Trophoblast cell (in vitro differentiated cells and primary cell): ENCODE data around the gene WDR36.
A peak's percentile ranks its signal among the peaks of the same experiment; 100 is the strongest.

Experiments
- DNase-seq, 2 donors: peaks; one replicate each; pipeline ENCODE4 v3.0.0-alpha.2; 2016
- H2AFZ ChIP-seq: 2 replicates; pipeline ENCODE4 v1.6.1; 2013; ENCODE audit warnings: low read length, moderate library complexity, mild to moderate bottlenecking; ENCODE audit not compliant: insufficient read depth, poor library complexity
- H2AK5ac ChIP-seq: 2 replicates; pipeline ENCODE4 v1.6.1; 2013; ENCODE audit warnings: mild to moderate bottlenecking, low read length
- H2BK120ac ChIP-seq: 2 replicates; pipeline ENCODE4 v1.6.1; 2013; ENCODE audit warnings: low read length, mild to moderate bottlenecking, moderate library complexity; ENCODE audit not compliant: insufficient read depth, poor library complexity
- H2BK12ac ChIP-seq: 2 replicates; pipeline ENCODE4 v1.6.1; 2013; ENCODE audit warnings: mild to moderate bottlenecking, low read length, moderate library complexity
- H2BK5ac ChIP-seq: 2 replicates; pipeline ENCODE4 v1.6.1; 2013; ENCODE audit warnings: low read length, low read depth, moderate library complexity, mild to moderate bottlenecking; ENCODE audit not compliant: poor library complexity
- H3K14ac ChIP-seq: 2 replicates; pipeline ENCODE4 v1.6.1; 2013; ENCODE audit warnings: mild to moderate bottlenecking, low read length
- H3K18ac ChIP-seq: 2 replicates; pipeline ENCODE4 v1.6.1; 2013; ENCODE audit warnings: mild to moderate bottlenecking, low read length
- H3K23ac ChIP-seq: 2 replicates; pipeline ENCODE4 v1.6.1; 2013; ENCODE audit warnings: low read length
- H3K27ac ChIP-seq: 2 replicates; pipeline ENCODE4 v1.5.1; 2013; ENCODE audit warnings: low read depth, mild to moderate bottlenecking, inconsistent platforms, low read length, moderate library complexity
- H3K27me3 ChIP-seq: 2 replicates; pipeline ENCODE4 v1.6.1; 2013; ENCODE audit warnings: inconsistent platforms, mild to moderate bottlenecking, low read length, moderate library complexity; ENCODE audit not compliant: insufficient read depth
- H3K36me3 ChIP-seq, 2 experiments: 1 replicate in 1 of 2; 2 replicates in 1 of 2; pipeline ENCODE4 v1.6.1; 2013; ENCODE audit warnings: low read length in 2 of 2, mild to moderate bottlenecking in 2 of 2, moderate library complexity in 1 of 2; ENCODE audit not compliant: insufficient read depth in 2 of 2, control insufficient read depth in 1 of 2
- H3K4ac ChIP-seq: 2 replicates; pipeline ENCODE4 v1.6.1; 2013; ENCODE audit warnings: low read depth, mild to moderate bottlenecking, low read length, moderate library complexity
- H3K4me1 ChIP-seq, 2 experiments: 1 replicate in 1 of 2; 2 replicates in 1 of 2; pipeline ENCODE4 v1.6.1; 2013; ENCODE audit warnings: low read length in 2 of 2, mild to moderate bottlenecking in 2 of 2, moderate library complexity in 1 of 2; ENCODE audit not compliant: insufficient read depth in 2 of 2, control insufficient read depth in 1 of 2
- H3K4me2 ChIP-seq: 2 replicates; pipeline ENCODE4 v1.6.1; 2013; ENCODE audit warnings: inconsistent platforms, mild to moderate bottlenecking, low read length, moderate library complexity
- H3K4me3 ChIP-seq: 2 replicates; pipeline ENCODE4 v1.5.1; 2013; ENCODE audit warnings: mild to moderate bottlenecking, low read depth, low read length, inconsistent platforms
- H3K79me1 ChIP-seq: one replicate; pipeline ENCODE4 v1.6.1; 2013; ENCODE audit warnings: low read length
- H3K79me2 ChIP-seq: 2 replicates; pipeline ENCODE4 v1.6.1; 2013; ENCODE audit warnings: low read length, mild to moderate bottlenecking; ENCODE audit not compliant: control insufficient read depth, insufficient read depth, poor library complexity
- H3K9ac ChIP-seq: 2 replicates; pipeline ENCODE4 v1.6.1; 2013; ENCODE audit warnings: mild to moderate bottlenecking, low read length
- H3K9me3 ChIP-seq: 2 replicates; pipeline ENCODE4 v1.6.1; 2013; ENCODE audit warnings: low read depth, mild to moderate bottlenecking, control low read depth, inconsistent platforms, low read length; ENCODE audit not compliant: insufficient read depth
- H4K12ac ChIP-seq: 2 replicates; pipeline ENCODE4 v1.6.1; 2013; ENCODE audit warnings: low read depth, mild to moderate bottlenecking, low read length, moderate library complexity
- H4K8ac ChIP-seq: 2 replicates; pipeline ENCODE4 v1.6.1; 2013; ENCODE audit warnings: low read depth, mild to moderate bottlenecking, low read length, moderate library complexity
- H4K91ac ChIP-seq: one replicate; pipeline ENCODE4 v1.6.1; 2013; ENCODE audit warnings: low read depth, mild to moderate bottlenecking, low read length, moderate library complexity
- WGBS: extraction: QIAGEN DNeasy Blood & Tissue Kit; methylation state at CpG from one replicate; pipeline ENCODE4 v1.1.7; 2013; ENCODE audit warnings: missing lambda C conversion rate; ENCODE audit not compliant: insufficient read length, insufficient coverage; ENCODE audit errors: extremely low coverage; 5-methylcytosine and 5-hydroxymethylcytosine counted together

Gene WDR36

GRCh38 chr5:111061618-111062017 lies 30.5 kb upstream of the WDR36 start:
- no peak overlapping the region for H4K8ac ChIP-seq
- no peak overlapping the region for H3K14ac ChIP-seq
- no peak overlapping the region for H2BK12ac ChIP-seq
- no peak overlapping the region for H2BK120ac ChIP-seq
- H3K36me3 ChIP-seq: no peaks in the 10 kb centered on the region
- H2AK5ac ChIP-seq: no peak overlapping the region
- no peaks in the 10 kb centered on the region for H3K79me1 ChIP-seq
- no peaks in the 10 kb centered on the region for H3K4me1 ChIP-seq
- no peak for DNase-seq
- H2AFZ ChIP-seq: no peak overlapping the region
- H3K9ac ChIP-seq: no peak overlapping the region
- no peak overlapping the region for H3K4me2 ChIP-seq
- H3K18ac ChIP-seq: no peak overlapping the region
- no peak overlapping the region for H3K27ac ChIP-seq
- no peak overlapping the region for H3K4ac ChIP-seq
- H3K4me3 ChIP-seq: no peak overlapping the region
- no peaks in the 10 kb centered on the region for H3K79me2 ChIP-seq
- no peak overlapping the region for H4K91ac ChIP-seq
- H2BK5ac ChIP-seq: no peak overlapping the region
- no peak overlapping the region for H4K12ac ChIP-seq
- H3K9me3 ChIP-seq: no peaks in the 10 kb centered on the region
- H3K27me3 ChIP-seq: no peaks in the 10 kb centered on the region
- no peak overlapping the region for H3K23ac ChIP-seq

DNA sequence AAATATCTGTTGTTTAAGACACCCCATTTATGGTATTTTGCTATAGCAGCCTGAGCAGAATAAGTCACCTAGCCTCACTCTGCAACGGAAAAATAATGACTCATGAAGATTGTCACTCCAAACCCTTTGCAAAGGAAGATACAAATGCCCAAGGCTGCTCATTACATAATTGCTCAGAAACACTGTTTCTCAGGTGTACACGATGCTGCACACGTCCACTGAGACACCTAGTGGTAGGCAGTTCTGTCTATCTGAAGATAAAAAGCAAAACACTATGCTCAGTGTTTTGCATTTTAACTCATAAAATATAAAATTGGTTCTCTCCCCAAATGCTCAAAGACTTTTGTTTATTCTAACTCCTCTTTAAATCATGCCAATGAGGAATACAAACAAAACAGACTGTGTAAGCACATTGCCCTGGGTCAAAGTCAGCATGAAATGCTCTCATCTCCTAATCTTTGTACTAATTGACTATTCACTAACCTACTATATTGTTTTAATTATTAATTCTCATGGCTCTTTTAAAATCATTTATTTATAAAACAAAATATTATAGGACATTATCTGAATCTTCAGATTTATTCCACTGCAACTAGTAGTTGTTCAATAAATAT lies 28.3 kb upstream of the WDR36 start:
- Histone ChIP-seq H2AK5ac (no peak overlapping the region), H4K91ac (no peak overlapping the region), H3K9me3 (no peaks in the 10 kb centered on the region), H3K9ac (no peak overlapping the region), H3K14ac (no peak overlapping the region), H3K27me3 (no peaks in the 10 kb centered on the region), H2BK12ac (no peak overlapping the region), H3K23ac (no peak overlapping the region), H2AFZ (no peak overlapping the region), H3K27ac (no peak overlapping the region), H2BK5ac (no peak overlapping the region), H4K12ac (no peak overlapping the region), H3K4ac (no peak overlapping the region), H3K18ac (no peak overlapping the region), H3K4me2 (no peak overlapping the region), H3K4me1 (no peaks in the 10 kb centered on the region), H3K36me3 (no peaks in the 10 kb centered on the region), H2BK120ac (no peak overlapping the region), H3K4me3 (no peak overlapping the region), H3K79me2 (no peaks in the 10 kb centered on the region), H4K8ac (no peak overlapping the region), H3K79me1 (no peaks in the 10 kb centered on the region)
- DNase-seq: peak; percentile 47 to 85
- WGBS: no CpG with 5 or more reads among the region's 3 CpGs

GRCh38 chr5:111066261-111066938 lies 25.7 kb upstream of the WDR36 start:
- Histone ChIP-seq H3K14ac (no peak overlapping the region), H2BK5ac (no peak overlapping the region), H3K18ac (no peak overlapping the region), H2BK120ac (no peak overlapping the region), H4K91ac (no peak overlapping the region), H3K4ac (no peak overlapping the region), H3K79me1 (no peaks in the 10 kb centered on the region), H3K4me1 (peaks cover 0 to 3% of the 10 kb centered on the region in 2 experiments), H4K12ac (no peak overlapping the region), H3K79me2 (no peaks in the 10 kb centered on the region), H3K9me3 (no peaks in the 10 kb centered on the region), H2AK5ac (no peak overlapping the region), H3K27ac (no peak overlapping the region), H2BK12ac (no peak overlapping the region), H4K8ac (no peak overlapping the region), H3K27me3 (peaks cover 10% of the 10 kb centered on the region), H2AFZ (no peak overlapping the region), H3K23ac (no peak overlapping the region), H3K9ac (no peak overlapping the region), H3K4me2 (no peak overlapping the region), H3K36me3 (no peaks in the 10 kb centered on the region), H3K4me3 (no peak overlapping the region)
- peak in 1 of 2 donors; percentile 57 for DNase-seq
- no CpG with 5 or more reads among the region's 2 CpGs for WGBS

DNA sequence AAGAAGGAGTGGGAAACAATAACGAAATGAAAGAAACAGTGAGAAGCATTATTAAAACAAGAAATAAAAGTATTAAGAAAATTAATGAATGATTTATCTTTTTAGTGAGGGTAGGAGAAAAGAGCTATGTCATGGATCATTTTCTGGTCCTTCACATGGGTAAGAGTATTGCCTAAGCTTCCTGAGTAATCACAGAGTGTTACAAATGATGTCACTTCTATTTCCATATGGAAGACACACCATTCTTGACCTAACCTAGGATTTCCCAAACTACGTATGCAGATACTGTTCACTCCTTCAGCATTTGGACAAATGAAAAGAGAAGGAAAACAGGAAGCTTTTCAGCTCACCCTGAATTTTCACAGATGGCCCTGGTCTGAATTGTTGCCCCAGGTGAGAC lies 23.9 kb upstream of the WDR36 start:
- Histone ChIP-seq H3K4me2 (no peak overlapping the region), H3K4ac (no peak overlapping the region), H3K14ac (no peak overlapping the region), H2BK12ac (no peak overlapping the region), H2BK120ac (no peak overlapping the region), H3K23ac (no peak overlapping the region), H3K9me3 (no peaks in the 10 kb centered on the region), H3K79me2 (no peaks in the 10 kb centered on the region), H3K79me1 (peaks cover under 1% of the 10 kb centered on the region), H3K18ac (no peak overlapping the region), H3K27me3 (peaks cover 16% of the 10 kb centered on the region), H3K36me3 (no peaks in the 10 kb centered on the region), H3K9ac (no peak overlapping the region), H3K4me1 (peaks cover 0 to 5% of the 10 kb centered on the region in 2 experiments), H3K27ac (no peak overlapping the region), H4K8ac (no peak overlapping the region), H3K4me3 (no peak overlapping the region), H2AFZ (no peak overlapping the region), H2BK5ac (no peak overlapping the region), H2AK5ac (no peak overlapping the region), H4K12ac (no peak overlapping the region), H4K91ac (no peak overlapping the region)
- WGBS: 100% methylated on average over 1 of the region's 2 CpGs
- DNase-seq: no peak
